Mammary microvascular endothelial cell (primary cell): ENCODE results near the gene TGFBR2. TPM values are rescaled to one million over a fixed set of nuclear protein-coding genes. Genes with fewer than 3 reads are reported as not detected.

ENCODE experiments used
- total RNA-seq: library from RNA; depleted of rRNA; stranded (reverse); fragments of >200 nt; gene quantifications from 2 replicates; pipeline ENCODE4 v1.2.3, GENCODE V29; 2015

Gene TGFBR2
- total RNA-seq = 325 and 339 TPM in 2 replicates

GRCh38 chr3:30606301-30607031 lies at the start of gene TGFBR2:
Gene TGFBR2, plus strand, starts transcription at chr3:30606601. Its CDS starts 283 bp downstream, at chr3:30606884.

